C4-2B (cell line): ENCODE results near the gene PDCL3.

Source experiments
- H3K27ac ChIP-seq: fragments of 450-650 bp; 2 replicates; pipeline ENCODE4 v1.5.1; 2017
- ZFX ChIP-seq: fragments of 450-650 bp; IDR thresholded peaks from 2 replicates; pipeline ENCODE4 v1.6.1; 2017
- TF ChIP-seq, protein P1 (sequence below): fragments of 450-650 bp; conservative IDR thresholded peaks from 2 replicates; pipeline ENCODE4 v1.5.1; 2017; ENCODE audit warnings: mild to moderate bottlenecking

Gene PDCL3

DNA sequence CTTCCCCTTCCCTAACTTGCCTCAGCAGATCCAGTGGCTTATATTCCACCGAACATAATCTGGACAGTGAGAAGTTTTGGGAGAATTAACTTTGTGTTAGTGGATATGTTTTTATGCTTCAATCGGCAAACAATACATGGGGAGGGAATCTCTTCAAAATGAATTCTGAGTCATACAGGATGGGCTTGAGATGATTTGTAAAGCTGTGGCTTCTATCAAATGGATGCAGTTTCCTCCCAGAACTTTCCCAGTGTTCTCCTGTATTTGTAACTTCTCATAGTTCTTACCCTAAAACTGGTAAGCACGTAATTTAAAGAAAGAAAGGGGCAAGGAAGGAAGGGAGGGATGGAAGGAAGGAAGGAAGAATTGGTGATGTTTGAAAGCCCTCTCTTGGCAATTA is 36.8 kb downstream of the PDCL3 start:
- TF ChIP-seq ZFX, result no peak
- TF ChIP-seq, protein P1, sequence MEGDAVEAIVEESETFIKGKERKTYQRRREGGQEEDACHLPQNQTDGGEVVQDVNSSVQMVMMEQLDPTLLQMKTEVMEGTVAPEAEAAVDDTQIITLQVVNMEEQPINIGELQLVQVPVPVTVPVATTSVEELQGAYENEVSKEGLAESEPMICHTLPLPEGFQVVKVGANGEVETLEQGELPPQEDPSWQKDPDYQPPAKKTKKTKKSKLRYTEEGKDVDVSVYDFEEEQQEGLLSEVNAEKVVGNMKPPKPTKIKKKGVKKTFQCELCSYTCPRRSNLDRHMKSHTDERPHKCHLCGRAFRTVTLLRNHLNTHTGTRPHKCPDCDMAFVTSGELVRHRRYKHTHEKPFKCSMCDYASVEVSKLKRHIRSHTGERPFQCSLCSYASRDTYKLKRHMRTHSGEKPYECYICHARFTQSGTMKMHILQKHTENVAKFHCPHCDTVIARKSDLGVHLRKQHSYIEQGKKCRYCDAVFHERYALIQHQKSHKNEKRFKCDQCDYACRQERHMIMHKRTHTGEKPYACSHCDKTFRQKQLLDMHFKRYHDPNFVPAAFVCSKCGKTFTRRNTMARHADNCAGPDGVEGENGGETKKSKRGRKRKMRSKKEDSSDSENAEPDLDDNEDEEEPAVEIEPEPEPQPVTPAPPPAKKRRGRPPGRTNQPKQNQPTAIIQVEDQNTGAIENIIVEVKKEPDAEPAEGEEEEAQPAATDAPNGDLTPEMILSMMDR, result no peak
- H3K27ac ChIP-seq, result no peak overlapping the region

DNA sequence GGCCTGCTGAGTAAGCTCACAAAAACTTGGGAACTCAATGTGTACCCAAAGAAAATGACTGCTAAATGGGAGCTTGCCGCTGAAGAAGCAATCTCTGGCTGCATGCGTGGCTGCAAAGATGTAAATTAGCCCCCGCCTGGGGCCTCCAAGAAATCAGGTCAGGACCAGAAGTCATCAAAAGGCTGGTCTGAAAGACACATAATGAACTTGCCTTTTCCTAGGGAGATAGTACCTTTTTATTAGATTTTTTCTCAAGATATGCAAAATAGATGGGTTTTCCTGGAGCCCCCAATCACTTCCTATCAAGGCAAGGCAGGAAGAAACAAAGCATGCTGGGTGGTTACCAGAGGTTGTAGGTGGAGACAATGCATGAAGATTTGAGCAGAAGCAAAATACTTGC is 38.9 kb downstream of the PDCL3 start:
- no peak overlapping the region for H3K27ac ChIP-seq
- TF ChIP-seq ZFX, result no peak
- TF ChIP-seq, protein P1, result no peak

DNA sequence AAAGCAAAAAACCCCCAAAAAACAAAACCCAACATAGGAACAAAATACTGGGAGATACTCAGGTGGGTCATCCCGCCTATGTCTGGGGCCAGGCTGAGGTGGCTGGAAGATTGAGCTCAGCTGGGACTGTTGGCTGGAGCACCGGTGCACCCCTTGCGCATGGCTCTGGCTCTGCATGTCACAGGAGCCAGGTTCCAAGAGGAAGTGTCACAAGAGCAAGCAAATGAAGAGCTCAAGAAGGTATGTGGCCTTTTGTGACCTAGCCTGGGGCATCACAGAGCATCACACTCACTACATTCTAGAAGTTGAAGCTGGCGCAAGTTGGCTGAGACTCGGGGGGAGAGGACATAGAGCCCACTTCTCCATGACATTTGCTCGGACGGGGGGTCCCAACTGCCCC is 40.6 kb downstream of the PDCL3 start:
- H3K27ac ChIP-seq, result no peak overlapping the region
- TF ChIP-seq ZFX, result no peak
- TF ChIP-seq, protein P1, result no peak

DNA sequence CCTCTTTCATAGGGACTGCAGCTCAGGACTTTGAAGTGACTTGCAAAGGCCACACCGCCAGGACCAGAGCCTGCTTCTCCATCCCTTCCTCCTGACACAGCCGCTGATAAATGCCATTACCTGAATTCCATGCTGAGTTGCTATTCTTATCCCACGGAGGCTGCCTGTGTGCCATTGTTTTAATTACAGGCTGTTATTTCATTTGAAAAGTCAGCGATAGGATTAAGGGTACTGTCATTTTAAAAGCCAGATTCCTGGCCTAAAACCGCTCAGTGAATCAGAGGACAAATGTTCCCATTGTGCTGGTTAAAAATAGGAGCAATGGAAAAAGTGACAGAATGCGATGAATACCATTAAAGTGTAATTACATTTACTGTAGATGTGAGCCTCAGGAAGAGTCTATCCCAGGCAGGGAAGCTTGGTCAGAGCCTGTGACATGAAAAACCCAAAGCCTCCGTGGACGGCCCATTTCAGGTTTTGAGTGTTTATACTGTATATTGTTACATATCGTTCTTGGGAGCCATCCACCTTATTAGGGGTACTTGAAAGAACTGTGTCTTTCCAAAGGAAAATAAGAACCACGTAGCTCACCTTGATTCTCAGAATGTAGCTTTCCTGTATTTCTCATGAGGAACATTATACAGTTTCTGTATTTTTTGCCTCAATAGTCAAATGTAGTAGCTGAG is 41.3 kb downstream of the PDCL3 start:
- no peak overlapping the region for H3K27ac ChIP-seq
- TF ChIP-seq ZFX, result no peak
- TF ChIP-seq, protein P1, result no peak

DNA sequence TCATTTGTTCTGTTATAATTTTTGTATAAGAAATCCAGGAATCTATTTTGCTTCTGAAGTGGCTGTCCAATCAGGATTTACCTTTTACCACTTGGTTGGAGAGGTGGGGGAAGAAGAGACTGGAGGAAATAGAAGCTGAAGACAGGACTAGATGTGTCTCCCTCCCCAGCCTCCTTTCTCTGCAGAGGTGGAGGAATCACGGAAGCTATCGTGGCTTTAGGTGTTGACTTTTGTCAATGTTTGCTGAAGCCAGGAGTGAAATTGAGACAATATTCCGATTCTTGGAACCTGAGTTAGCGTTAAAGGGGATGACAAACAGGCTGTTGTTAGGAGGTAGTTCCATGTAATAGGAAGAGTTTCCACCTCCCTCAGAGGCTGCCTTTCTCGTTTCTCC is 43.5 kb downstream of the PDCL3 start:
- TF ChIP-seq ZFX, result no peak
- TF ChIP-seq, protein P1, result no peak
- no peak overlapping the region for H3K27ac ChIP-seq

DNA sequence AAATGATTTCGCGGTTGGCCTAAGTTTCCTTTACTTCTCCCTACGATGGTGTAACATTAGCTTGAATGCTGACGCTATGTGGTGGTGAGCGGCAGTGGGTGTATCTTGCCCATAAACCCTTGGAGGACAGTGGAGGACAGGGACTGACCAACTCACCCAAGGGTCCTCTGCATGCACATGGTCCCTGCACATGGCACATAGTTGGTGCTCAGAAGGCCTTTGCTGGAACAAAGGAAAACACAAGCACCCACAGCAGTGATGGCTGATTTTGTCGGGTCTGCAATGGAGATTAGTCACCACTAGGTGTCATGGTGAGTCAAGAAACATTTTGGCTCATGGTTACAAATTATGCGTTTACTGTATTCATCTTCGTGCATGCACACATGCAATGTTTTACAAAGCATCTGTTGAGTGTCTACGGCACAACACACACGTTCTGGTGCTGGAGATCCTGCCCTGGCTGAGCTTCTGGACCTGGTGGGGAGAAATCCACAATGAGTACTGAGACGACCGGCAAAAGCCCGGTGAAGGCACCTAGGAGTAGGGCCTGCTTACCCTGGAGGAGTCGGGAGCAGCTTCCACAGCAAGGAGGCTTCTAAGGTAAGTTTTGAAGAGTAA is 44.0 kb downstream of the PDCL3 start:
- no peak for TF ChIP-seq ZFX
- TF ChIP-seq, protein P1, result peak; percentile 83
- no peak overlapping the region for H3K27ac ChIP-seq

DNA sequence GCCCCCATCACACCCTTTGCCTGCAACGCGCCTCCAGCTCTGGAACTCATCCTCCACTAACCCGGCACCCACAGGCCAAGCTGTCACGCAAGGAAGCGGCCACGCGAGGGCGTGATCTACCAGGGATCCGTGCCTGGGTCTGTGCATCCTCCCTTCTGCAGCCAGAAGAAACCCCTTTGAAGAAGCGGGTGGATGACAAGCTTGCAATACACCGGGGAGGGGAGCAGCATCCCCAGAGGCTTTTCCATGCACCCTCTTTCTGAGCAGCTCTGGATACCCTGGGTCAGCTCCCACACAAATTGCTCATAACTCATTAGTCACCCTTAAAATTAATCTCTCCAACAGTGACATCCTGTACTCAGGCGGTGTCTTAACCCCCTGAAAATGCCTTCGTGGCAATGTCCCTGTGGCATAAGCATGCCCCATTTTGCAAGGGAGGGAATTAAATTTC is 47.6 kb downstream of the PDCL3 start:
- no peak for TF ChIP-seq ZFX
- TF ChIP-seq, protein P1, result peak; percentile 84
- no peak overlapping the region for H3K27ac ChIP-seq
